B cell (primary cell): ENCODE data around the gene PIH1D1. TPM values are rescaled to one million over a fixed set of nuclear protein-coding genes. Genes with fewer than 3 reads are reported as not detected.

Source experiments
- ATAC-seq: fragments of 200-7000 bp; cut with Tn5 transposase; one replicate; pipeline ENCODE4 v1.10.0; 2021; ENCODE audit warnings: low read depth, mild to moderate bottlenecking, moderate number of reproducible peaks, moderate library complexity
- CTCF ChIA-PET: fragments of 350-600 bp; sonication (Branson Sonifier 250); formaldehyde crosslinking; loops from one replicate; lab custom pipeline; 2021; ENCODE audit warnings: antibody characterized with exemption, inconsistent platforms; lab: Charles Lee
- POLR2A ChIA-PET: fragments of 350-600 bp; sonication (Branson Sonifier 250); formaldehyde crosslinking; loops from one replicate; lab custom pipeline; 2021; ENCODE audit warnings: antibody characterized with exemption; lab: Charles Lee
- DNase-seq: peaks from one replicate; pipeline ENCODE4 v3.0.0; 2013
- H2AFZ ChIP-seq: 2 replicates; pipeline ENCODE4 v1.6.1; 2012; ENCODE audit warnings: mild to moderate bottlenecking, low read depth, low read length; ENCODE audit not compliant: insufficient read depth, poor library complexity, severe bottlenecking
- H3K27ac ChIP-seq, 2 donors: 1 replicate in 1 of 2; 2 replicates in 1 of 2; pipeline ENCODE4 v1.5.1; 2012 to 2013; ENCODE audit warnings: low read length in 2 of 2, mild to moderate bottlenecking in 2 of 2, moderate library complexity in 1 of 2
- H3K27me3 ChIP-seq, 4 experiments: fragments of 200-600 bp in 1 of 4; sonication (generic) in 1 of 4; replicated peaks in 1 of 4; 1 replicate in 2 of 4; 2 replicates in 2 of 4; pipeline versions ENCODE4 v1.6.1 to v1.7.0; 2013 to 2016; ENCODE audit warnings: low read length in 3 of 4, mild to moderate bottlenecking in 2 of 4, mixed read lengths in 1 of 4, moderate library complexity in 1 of 4; ENCODE audit not compliant: insufficient read depth in 4 of 4, control insufficient read depth in 3 of 4; ENCODE audit errors: control extremely low read depth in 1 of 4
- H3K36me3 ChIP-seq, 2 experiments: replicated peaks in 1 of 2; 1 replicate in 1 of 2; 2 replicates in 1 of 2; pipeline versions ENCODE4 v1.6.1 to v1.7.1; 2013; ENCODE audit warnings: low read length in 1 of 2; ENCODE audit not compliant: insufficient read depth in 2 of 2, control insufficient read depth in 1 of 2; ENCODE audit errors: control extremely low read depth in 1 of 2, extremely low read depth in 1 of 2
- H3K4me1 ChIP-seq, 2 donors: fragments of 200-600 bp in 1 of 2; sonication (generic) in 1 of 2; 1 replicate in 1 of 2; 2 replicates in 1 of 2; pipeline versions ENCODE4 v1.5.1 to v1.6.1; 2013 to 2017; ENCODE audit warnings: low read length in 2 of 2; ENCODE audit not compliant: control insufficient read depth in 2 of 2, insufficient read depth in 2 of 2
- H3K4me2 ChIP-seq: replicated peaks from 2 replicates; pipeline ENCODE3; 2012; ENCODE audit warnings: mild to moderate bottlenecking, low read depth, low read length; ENCODE audit not compliant: poor library complexity, severe bottlenecking
- H3K4me3 ChIP-seq, 5 experiments: fragments of 200-600 bp in 1 of 5; sonication (generic) in 1 of 5; 1 replicate in 3 of 5; 2 replicates in 2 of 5; pipeline versions ENCODE4 v1.5.1 to v1.7.0; 2011 to 2016; ENCODE audit warnings: low read length in 4 of 5, mild to moderate bottlenecking in 4 of 5, low read depth in 2 of 5, control low read depth in 1 of 5, moderate library complexity in 1 of 5; ENCODE audit not compliant: insufficient read depth in 1 of 5; ENCODE audit errors: control extremely low read depth in 1 of 5, extremely low read depth in 1 of 5
- H3K79me2 ChIP-seq: fragments of 200-600 bp; sonication (generic); one replicate; pipeline ENCODE4 v1.6.0; 2016; ENCODE audit warnings: low read length; ENCODE audit not compliant: control insufficient read depth, insufficient read depth
- H3K9ac ChIP-seq: fragments of 200-600 bp; sonication (generic); 2 replicates; pipeline ENCODE4 v1.6.1; 2017; ENCODE audit warnings: mild to moderate bottlenecking, low read length, moderate library complexity
- H3K9me3 ChIP-seq, 3 donors: one replicate each; pipeline versions ENCODE4 v1.6.1 to v1.7.1; 2013; ENCODE audit warnings: low read length in 2 of 3; ENCODE audit not compliant: control insufficient read depth in 2 of 3, insufficient read depth in 1 of 3; ENCODE audit errors: control extremely low read depth in 1 of 3
- H4K20me1 ChIP-seq: 2 replicates; pipeline ENCODE4 v1.6.0; 2012; ENCODE audit warnings: mild to moderate bottlenecking, low read length; ENCODE audit not compliant: insufficient read depth, control insufficient read depth, poor library complexity, severe bottlenecking
- H3K27ac Mint-ChIP-seq: one replicate; pipeline ENCODE4 v1.8.0; 2021; ENCODE audit warnings: mixed read lengths
- H3K27me3 Mint-ChIP-seq: one replicate; pipeline ENCODE4 v1.8.0; 2021; ENCODE audit warnings: mixed read lengths
- H3K4me1 Mint-ChIP-seq: one replicate; pipeline ENCODE4 v1.8.0; 2021; ENCODE audit warnings: mixed read lengths
- H3K4me3 Mint-ChIP-seq: one replicate; pipeline ENCODE4 v1.8.0; 2021; ENCODE audit warnings: mixed read lengths
- H3K9me3 Mint-ChIP-seq: one replicate; pipeline ENCODE4 v1.8.0; 2022; ENCODE audit warnings: mixed read lengths; ENCODE audit not compliant: insufficient read depth
- EZH2 ChIP-seq: IDR thresholded peaks from 2 replicates; pipeline ENCODE4 v1.6.1; 2012; ENCODE audit warnings: borderline replicate concordance, low read depth, mild to moderate bottlenecking, moderate library complexity, low read length; ENCODE audit not compliant: insufficient read depth, poor library complexity, severe bottlenecking
- WGBS: methylation state at CpG from one replicate; pipeline ENCODE4 v1.1.5; 2013; ENCODE audit warnings: missing lambda C conversion rate; ENCODE audit not compliant: insufficient coverage; 5-methylcytosine and 5-hydroxymethylcytosine counted together
- intact Hi-C: fragments of 100-400 bp; cut with micrococcal nuclease; formaldehyde crosslinking; loops from one replicate; pipeline ENCODE4 v1.10.0; 2022
- polyA plus RNA-seq: library from polyadenylated mRNA; depleted of rRNA; stranded (reverse); fragments of >200 nt; gene quantifications from 2 replicates; pipeline ENCODE4 v1.2.3, GENCODE V29; 2012
- total RNA-seq, 2 donors: library from RNA; stranded (reverse); fragments of 120-200 nt in 1 of 2; gene quantifications; 1 replicate in 1 of 2; 2 replicates in 1 of 2; pipeline versions ENCODE4 v1.2.3 to v1.2.4, GENCODE V29; 2013 to 2022
- TF ChIP-seq, protein P1 (sequence below): fragments of 200-600 bp; IDR thresholded peaks from one replicate; pipeline ENCODE4 v1.8.0; 2022; ENCODE audit warnings: antibody characterized with exemption, mild to moderate bottlenecking

Gene PIH1D1
- total and polyA plus RNA-seq, 2 donors (not counting 1 experiment from before 2014, with no cell fraction given) = 158 to 184 TPM

DNA sequence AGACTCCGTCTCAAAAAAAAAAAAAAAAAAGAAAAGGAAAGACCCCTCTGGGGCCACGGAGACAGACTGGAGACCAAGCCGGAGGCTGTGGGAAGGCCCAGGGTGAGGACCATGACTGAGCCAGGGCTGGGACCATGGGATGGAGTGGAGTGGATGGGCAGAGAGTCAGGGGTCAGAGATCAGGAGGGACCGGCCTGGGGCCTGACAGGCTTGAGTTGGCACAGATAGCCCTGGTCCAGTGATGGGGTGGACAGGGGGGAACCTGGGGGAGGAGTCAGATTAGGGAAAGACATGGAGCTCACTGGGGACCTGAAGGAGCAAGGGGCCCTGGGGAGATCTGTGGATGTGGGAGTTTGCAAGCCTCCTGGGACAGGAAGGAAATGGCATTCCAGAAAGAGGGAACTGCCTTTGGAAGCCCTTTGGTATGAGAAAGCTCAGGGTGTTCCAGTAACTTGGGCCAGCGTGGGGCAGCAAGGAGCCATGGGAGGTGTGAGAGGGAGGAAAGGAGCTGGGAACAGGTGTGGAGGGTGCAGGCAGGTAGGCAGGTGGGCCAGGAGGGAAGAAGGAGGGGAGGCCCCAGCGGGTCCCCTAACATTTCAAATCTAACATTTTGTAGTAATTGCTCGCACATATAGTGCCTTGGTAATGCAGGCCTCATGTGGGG is 29.5 kb upstream of the PIH1D1 start:
- Histone ChIP-seq H2AFZ (no peak overlapping the region), H3K4me3 (no peak overlapping the region), H3K4me1 (peaks cover 0 to 9% of the 10 kb centered on the region in 2 donors), H3K79me2 (peaks cover 8% of the 10 kb centered on the region), H3K9me3 (no peaks in the 10 kb centered on the region), H3K36me3 (peaks cover 0 to 3% of the 10 kb centered on the region in 2 experiments), H3K4me2 (no peak overlapping the region), H4K20me1 (no peaks in the 10 kb centered on the region), H3K27me3 (no peaks in the 10 kb centered on the region), H3K27ac (no peak overlapping the region), H3K9ac (no peak overlapping the region)
- H3K4me3 Mint-ChIP-seq = no peak overlapping the region
- WGBS = 98% methylated on average over 4 of the region's 7 CpGs
- TF ChIP-seq, protein P1, sequence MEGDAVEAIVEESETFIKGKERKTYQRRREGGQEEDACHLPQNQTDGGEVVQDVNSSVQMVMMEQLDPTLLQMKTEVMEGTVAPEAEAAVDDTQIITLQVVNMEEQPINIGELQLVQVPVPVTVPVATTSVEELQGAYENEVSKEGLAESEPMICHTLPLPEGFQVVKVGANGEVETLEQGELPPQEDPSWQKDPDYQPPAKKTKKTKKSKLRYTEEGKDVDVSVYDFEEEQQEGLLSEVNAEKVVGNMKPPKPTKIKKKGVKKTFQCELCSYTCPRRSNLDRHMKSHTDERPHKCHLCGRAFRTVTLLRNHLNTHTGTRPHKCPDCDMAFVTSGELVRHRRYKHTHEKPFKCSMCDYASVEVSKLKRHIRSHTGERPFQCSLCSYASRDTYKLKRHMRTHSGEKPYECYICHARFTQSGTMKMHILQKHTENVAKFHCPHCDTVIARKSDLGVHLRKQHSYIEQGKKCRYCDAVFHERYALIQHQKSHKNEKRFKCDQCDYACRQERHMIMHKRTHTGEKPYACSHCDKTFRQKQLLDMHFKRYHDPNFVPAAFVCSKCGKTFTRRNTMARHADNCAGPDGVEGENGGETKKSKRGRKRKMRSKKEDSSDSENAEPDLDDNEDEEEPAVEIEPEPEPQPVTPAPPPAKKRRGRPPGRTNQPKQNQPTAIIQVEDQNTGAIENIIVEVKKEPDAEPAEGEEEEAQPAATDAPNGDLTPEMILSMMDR = no peak
- no peak for TF ChIP-seq EZH2
- H3K27me3 Mint-ChIP-seq = no peaks in the 10 kb centered on the region
- intact Hi-C loops = no loop called here
- H3K9me3 Mint-ChIP-seq = no peaks in the 10 kb centered on the region
- DNase-seq (no peak), ATAC-seq (no peak)
- POLR2A ChIA-PET = no interaction called here
- CTCF ChIA-PET = interaction anchor here (0.6 to 1.1 kb wide), 2 partner anchors 66 to 179 kb away, joined by 3 to 6 read pairs; no protein-coding TSS in a partner anchor
- no peak overlapping the region for H3K27ac Mint-ChIP-seq
- peaks cover 7% of the 10 kb centered on the region for H3K4me1 Mint-ChIP-seq

DNA sequence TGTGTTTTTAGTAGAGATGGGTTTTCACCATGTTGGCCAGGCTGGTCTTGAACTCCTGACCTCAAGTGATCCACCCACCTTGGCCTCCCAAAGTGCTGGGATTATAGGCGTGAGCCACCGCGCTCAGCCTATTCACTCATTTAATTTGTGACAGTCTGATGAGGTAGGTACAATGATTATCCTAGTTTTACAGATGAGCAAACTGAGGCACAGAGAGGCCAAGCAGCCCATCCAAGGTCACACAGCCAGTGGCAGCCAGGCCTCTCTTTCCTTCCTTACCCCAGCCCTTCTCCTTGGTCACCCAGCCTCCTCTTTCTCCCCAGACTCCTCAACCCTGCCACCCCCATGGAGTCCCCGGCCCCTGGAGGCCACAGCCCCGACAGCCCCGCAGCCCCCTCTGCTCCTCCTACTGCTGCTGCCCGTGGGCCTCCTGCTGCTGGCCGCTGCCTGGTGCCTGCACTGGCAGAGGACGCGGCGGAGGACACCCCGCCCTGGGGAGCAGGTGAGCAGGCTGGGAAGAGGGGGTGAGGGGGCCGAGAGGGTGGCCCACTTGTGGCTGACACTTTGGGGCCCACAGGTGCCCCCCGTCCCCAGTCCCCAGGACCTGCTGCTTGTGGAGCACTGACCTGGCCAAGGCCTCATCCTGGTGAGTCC is 28.5 kb upstream of the PIH1D1 start:
- Mint-ChIP-seq H3K9me3 (no peaks in the 10 kb centered on the region), H3K4me1 (peaks cover 16% of the 10 kb centered on the region), H3K27ac (no peak overlapping the region), H3K4me3 (no peak overlapping the region), H3K27me3 (no peaks in the 10 kb centered on the region)
- Histone ChIP-seq H3K36me3 (peaks cover 0 to 3% of the 10 kb centered on the region in 2 experiments), H3K79me2 (peaks cover 11% of the 10 kb centered on the region), H3K27me3 (no peaks in the 10 kb centered on the region), H3K4me3 (no peak overlapping the region), H3K4me1 (peaks cover under 1 to 19% of the 10 kb centered on the region in 2 donors), H3K9ac (no peak overlapping the region), H2AFZ (no peak overlapping the region), H3K27ac (no peak overlapping the region), H3K4me2 (no peak overlapping the region), H3K9me3 (no peaks in the 10 kb centered on the region), H4K20me1 (no peaks in the 10 kb centered on the region)
- no peak for TF ChIP-seq EZH2
- TF ChIP-seq, protein P1 = no peak
- CTCF ChIA-PET = interaction anchor here (0.6 kb wide), 1 partner anchor 178 kb away, joined by 3 read pairs; no protein-coding TSS in a partner anchor
- no peak for DNase-seq
- WGBS = 97% methylated on average over 8 of the region's 14 CpGs
- intact Hi-C loops = loop anchor here (10.0 kb wide), 1 partner anchor 845 kb away; the partner anchor contains the start of gene DBP
- no peak for ATAC-seq
- POLR2A ChIA-PET = no interaction called here
